PC-3 (cell line): Measurements from ENCODE around the gene C1GALT1C1.

Experiments
- CTCF ChIP-seq: fragments of 300-600 bp; sonication (generic); conservative IDR thresholded peaks from 2 replicates; pipeline ENCODE4 v1.5.1; 2017; ENCODE audit warnings: antibody characterized with exemption, low read depth, mild to moderate bottlenecking, low read length
- EZH2 ChIP-seq: fragments of 300-600 bp; sonication (generic); IDR thresholded peaks from one replicate; pipeline ENCODE4 v1.6.1; 2017; ENCODE audit warnings: antibody characterized with exemption, mild to moderate bottlenecking, low read length; ENCODE audit not compliant: unreplicated experiment
- EZH2phosphoT487 ChIP-seq: fragments of 300-600 bp; sonication (generic); IDR thresholded peaks from 2 replicates; pipeline ENCODE4 v1.6.1; 2018; ENCODE audit warnings: mild to moderate bottlenecking, antibody characterized with exemption, low read length, borderline replicate concordance

GRCh38 chrX:120612086-120612485 is 17.8 kb downstream of the C1GALT1C1 start:
- TF ChIP-seq CTCF: no peak
- TF ChIP-seq EZH2: no peak
- TF ChIP-seq EZH2phosphoT487: no peak
